CD14-positive monocyte (primary cell): ENCODE results near the gene DNMT3A. TPM values are rescaled to one million over a fixed set of nuclear protein-coding genes. Genes with fewer than 3 reads are reported as not detected.

Experiments used
- DNase-seq, 3 donors: peaks; one replicate each; pipeline ENCODE4 v3.0.0-alpha.2; 2011 to 2022
- H2AFZ ChIP-seq: 2 replicates; pipeline ENCODE4 v1.6.0; 2012; ENCODE audit warnings: mild to moderate bottlenecking, low read depth, low read length, inconsistent platforms; ENCODE audit not compliant: insufficient read depth, poor library complexity, severe bottlenecking
- H3K27ac ChIP-seq, 2 donors: 1 replicate in 1 of 2; 2 replicates in 1 of 2; pipeline ENCODE4 v1.5.1; 2012 to 2013; ENCODE audit warnings: low read length in 2 of 2, control low read depth in 1 of 2, inconsistent platforms in 1 of 2, low read depth in 1 of 2, mild to moderate bottlenecking in 1 of 2
- H3K27me3 ChIP-seq, 2 donors: one replicate each; pipeline versions ENCODE4 v1.6.0 to v1.6.1; 2011 to 2013; ENCODE audit warnings: low read length in 2 of 2; ENCODE audit not compliant: control insufficient read depth in 2 of 2, insufficient read depth in 2 of 2
- H3K36me3 ChIP-seq, 2 donors: replicated peaks in 1 of 2; 1 replicate in 1 of 2; 2 replicates in 1 of 2; pipeline versions ENCODE4 v1.5.1 to v1.6.1; 2012 to 2013; ENCODE audit warnings: low read length in 2 of 2, control low read depth in 1 of 2, inconsistent platforms in 1 of 2, mild to moderate bottlenecking in 1 of 2; ENCODE audit not compliant: insufficient read depth in 2 of 2, control insufficient read depth in 1 of 2
- H3K4me1 ChIP-seq, 2 donors: 1 replicate in 1 of 2; 2 replicates in 1 of 2; pipeline versions ENCODE4 v1.5.1 to v1.6.1; 2012 to 2013; ENCODE audit warnings: low read length in 2 of 2, control low read depth in 1 of 2, inconsistent platforms in 1 of 2, mild to moderate bottlenecking in 1 of 2, moderate library complexity in 1 of 2; ENCODE audit not compliant: insufficient read depth in 2 of 2, control insufficient read depth in 1 of 2
- H3K4me2 ChIP-seq: replicated peaks from 2 replicates; pipeline ENCODE3; 2012; ENCODE audit warnings: low read length, moderate library complexity, mild to moderate bottlenecking; ENCODE audit not compliant: poor library complexity, severe bottlenecking; ENCODE audit errors: extremely low read depth
- H3K4me3 ChIP-seq, 3 experiments: fragments of 200-600 bp in 1 of 3; sonication (generic) in 1 of 3; replicated peaks in 1 of 3; 1 replicate in 2 of 3; 2 replicates in 1 of 3; pipeline ENCODE4 v1.5.1; 2011 to 2013; ENCODE audit warnings: low read length in 3 of 3, mild to moderate bottlenecking in 3 of 3, control low read depth in 2 of 3, low read depth in 2 of 3, inconsistent platforms in 1 of 3, moderate library complexity in 1 of 3
- H3K79me2 ChIP-seq: 2 replicates; pipeline ENCODE4 v1.6.0; 2012; ENCODE audit warnings: mild to moderate bottlenecking, control low read depth, inconsistent platforms, low read length, moderate library complexity; ENCODE audit not compliant: insufficient read depth
- H3K9ac ChIP-seq: 2 replicates; pipeline ENCODE4 v1.6.0; 2017; ENCODE audit warnings: low read length, mild to moderate bottlenecking; ENCODE audit not compliant: insufficient read depth, poor library complexity, severe bottlenecking
- H3K9me3 ChIP-seq, 2 donors: replicated peaks in 1 of 2; 1 replicate in 1 of 2; 2 replicates in 1 of 2; pipeline versions ENCODE4 v1.5.1 to v1.6.1; 2012 to 2013; ENCODE audit warnings: low read length in 2 of 2, control low read depth in 1 of 2; ENCODE audit not compliant: control insufficient read depth in 1 of 2, insufficient read depth in 1 of 2
- H4K20me1 ChIP-seq: 2 replicates; pipeline ENCODE4 v1.6.0; 2012; ENCODE audit warnings: mild to moderate bottlenecking, low read length, control low read depth, moderate library complexity; ENCODE audit not compliant: insufficient read depth
- H3K27ac Mint-ChIP-seq, 7 donors: one replicate each; pipeline ENCODE4 v1.8.0; 2020; ENCODE audit warnings: mild to moderate bottlenecking in 7 of 7, mixed read lengths in 7 of 7, moderate library complexity in 6 of 7, inconsistent platforms in 2 of 7
- H3K27me3 Mint-ChIP-seq, 3 donors: one replicate each; pipeline ENCODE4 v1.8.0; 2021 to 2022; ENCODE audit warnings: low read depth in 3 of 3, mild to moderate bottlenecking in 3 of 3, mixed read lengths in 3 of 3, moderate library complexity in 3 of 3, inconsistent platforms in 1 of 3
- H3K36me3 Mint-ChIP-seq, 2 donors: one replicate each; pipeline ENCODE4 v1.8.0; 2020; ENCODE audit warnings: mixed read lengths in 2 of 2, inconsistent platforms in 1 of 2, mild to moderate bottlenecking in 1 of 2
- H3K4me1 Mint-ChIP-seq: one replicate; pipeline ENCODE4 v1.8.0; 2020; ENCODE audit warnings: mild to moderate bottlenecking, mixed read lengths
- H3K4me3 Mint-ChIP-seq, 2 donors: one replicate each; pipeline ENCODE4 v1.8.0; 2020; ENCODE audit warnings: mild to moderate bottlenecking in 2 of 2, mixed read lengths in 2 of 2, moderate library complexity in 1 of 2
- H3K9me3 Mint-ChIP-seq, 7 donors: one replicate each; pipeline ENCODE4 v1.8.0; 2020 to 2022; ENCODE audit warnings: mixed read lengths in 7 of 7, mild to moderate bottlenecking in 6 of 7, moderate library complexity in 6 of 7, inconsistent platforms in 2 of 7
- WGBS: methylation state at CpG from one replicate; pipeline ENCODE4 v1.1.5; 2013; ENCODE audit warnings: missing lambda C conversion rate; ENCODE audit not compliant: insufficient coverage; 5-methylcytosine and 5-hydroxymethylcytosine counted together
- intact Hi-C, 2 donors: fragments of 100-400 bp; cut with micrococcal nuclease; formaldehyde crosslinking; loops; one replicate each; pipeline versions ENCODE4 v1.15.0 to v1.15.1; 2023
- polyA plus RNA-seq, 3 donors: library from polyadenylated mRNA; depleted of rRNA in 1 of 3; unstranded in 2 of 3; stranded (reverse) in 1 of 3; fragments of 300-500 nt in 2 of 3; fragments of >200 nt in 1 of 3; fragmentation: Illumina TruSeq in 2 of 3; gene quantifications; 1 replicate in 2 of 3; 2 replicates in 1 of 3; pipeline ENCODE4 v1.2.3, GENCODE V29; 2012 to 2021
- TF ChIP-seq, protein P1 (sequence below): fragments of 200-600 bp; IDR thresholded peaks from one replicate; pipeline ENCODE4 v1.8.0; 2022; ENCODE audit warnings: antibody characterized with exemption, mild to moderate bottlenecking

Gene DNMT3A
- polyA plus RNA-seq, 3 donors: 1.7 to 7.9 (median 2.7) TPM

DNA sequence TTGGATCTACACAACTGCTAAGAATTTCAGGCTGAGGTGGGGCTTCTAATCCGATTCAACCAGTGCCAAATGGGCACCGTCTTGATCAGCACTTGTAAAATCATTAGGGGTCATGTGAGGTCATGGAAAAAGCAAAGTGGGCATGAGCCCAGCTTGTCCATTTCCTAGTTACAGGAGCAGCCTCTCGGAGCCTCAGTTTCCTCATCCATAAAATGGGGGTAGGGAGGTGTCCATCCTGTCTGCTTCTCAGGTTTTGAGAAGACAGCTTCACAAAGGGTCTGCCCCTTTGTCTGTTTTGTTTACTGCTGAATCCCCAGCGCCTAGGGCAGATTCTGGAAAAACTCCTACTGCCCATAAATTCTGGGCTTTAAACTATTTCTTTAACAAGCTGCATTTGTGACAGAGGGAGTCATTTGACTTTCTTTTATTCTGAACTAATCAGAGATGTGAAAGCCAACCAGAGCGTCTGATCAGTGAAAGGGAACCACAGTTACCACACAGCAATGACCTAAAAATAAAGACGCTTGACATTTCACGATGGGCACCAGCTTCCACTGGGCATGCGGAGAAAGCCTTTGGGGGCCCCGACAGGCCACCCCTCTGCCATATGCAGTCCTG is 38.9 kb downstream of the DNMT3A start:
- H3K4me3 Mint-ChIP-seq: no peak overlapping the region
- H4K20me1 ChIP-seq: peaks cover 59% of the 10 kb centered on the region
- no peaks in the 10 kb centered on the region for H3K9me3 ChIP-seq
- peaks cover 1 to 12% (median 9%) of the 10 kb centered on the region in 3 donors for H3K27me3 Mint-ChIP-seq
- TF ChIP-seq, protein P1, sequence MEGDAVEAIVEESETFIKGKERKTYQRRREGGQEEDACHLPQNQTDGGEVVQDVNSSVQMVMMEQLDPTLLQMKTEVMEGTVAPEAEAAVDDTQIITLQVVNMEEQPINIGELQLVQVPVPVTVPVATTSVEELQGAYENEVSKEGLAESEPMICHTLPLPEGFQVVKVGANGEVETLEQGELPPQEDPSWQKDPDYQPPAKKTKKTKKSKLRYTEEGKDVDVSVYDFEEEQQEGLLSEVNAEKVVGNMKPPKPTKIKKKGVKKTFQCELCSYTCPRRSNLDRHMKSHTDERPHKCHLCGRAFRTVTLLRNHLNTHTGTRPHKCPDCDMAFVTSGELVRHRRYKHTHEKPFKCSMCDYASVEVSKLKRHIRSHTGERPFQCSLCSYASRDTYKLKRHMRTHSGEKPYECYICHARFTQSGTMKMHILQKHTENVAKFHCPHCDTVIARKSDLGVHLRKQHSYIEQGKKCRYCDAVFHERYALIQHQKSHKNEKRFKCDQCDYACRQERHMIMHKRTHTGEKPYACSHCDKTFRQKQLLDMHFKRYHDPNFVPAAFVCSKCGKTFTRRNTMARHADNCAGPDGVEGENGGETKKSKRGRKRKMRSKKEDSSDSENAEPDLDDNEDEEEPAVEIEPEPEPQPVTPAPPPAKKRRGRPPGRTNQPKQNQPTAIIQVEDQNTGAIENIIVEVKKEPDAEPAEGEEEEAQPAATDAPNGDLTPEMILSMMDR: no peak
- H3K27me3 ChIP-seq: no peaks in the 10 kb centered on the region
- H3K4me1 ChIP-seq: peaks cover 60 to 72% of the 10 kb centered on the region in 2 donors
- H3K4me1 Mint-ChIP-seq: peaks cover 69% of the 10 kb centered on the region
- H3K27ac Mint-ChIP-seq: peak overlapping the region in 1 of 7 donors; percentile 20
- DNase-seq: no peak
- H3K4me2 ChIP-seq: no peak overlapping the region
- H3K36me3 ChIP-seq: peaks cover 4 to 27% of the 10 kb centered on the region in 2 donors
- H3K4me3 ChIP-seq: no peak overlapping the region
- no peak overlapping the region for H3K9ac ChIP-seq
- 46% methylated on average over 6 of the region's 9 CpGs for WGBS
- H3K27ac ChIP-seq: no peak overlapping the region
- intact Hi-C loops: loop anchor here in 1 of 2 donors (5.0 kb wide), 1 partner anchor 34 kb away; no protein-coding TSS in a partner anchor
- peaks cover 67 to 68% of the 10 kb centered on the region in 2 donors for H3K36me3 Mint-ChIP-seq
- no peaks in the 10 kb centered on the region for H3K79me2 ChIP-seq
- H2AFZ ChIP-seq: no peak overlapping the region
- no peaks in the 10 kb centered on the region for H3K9me3 Mint-ChIP-seq

DNA sequence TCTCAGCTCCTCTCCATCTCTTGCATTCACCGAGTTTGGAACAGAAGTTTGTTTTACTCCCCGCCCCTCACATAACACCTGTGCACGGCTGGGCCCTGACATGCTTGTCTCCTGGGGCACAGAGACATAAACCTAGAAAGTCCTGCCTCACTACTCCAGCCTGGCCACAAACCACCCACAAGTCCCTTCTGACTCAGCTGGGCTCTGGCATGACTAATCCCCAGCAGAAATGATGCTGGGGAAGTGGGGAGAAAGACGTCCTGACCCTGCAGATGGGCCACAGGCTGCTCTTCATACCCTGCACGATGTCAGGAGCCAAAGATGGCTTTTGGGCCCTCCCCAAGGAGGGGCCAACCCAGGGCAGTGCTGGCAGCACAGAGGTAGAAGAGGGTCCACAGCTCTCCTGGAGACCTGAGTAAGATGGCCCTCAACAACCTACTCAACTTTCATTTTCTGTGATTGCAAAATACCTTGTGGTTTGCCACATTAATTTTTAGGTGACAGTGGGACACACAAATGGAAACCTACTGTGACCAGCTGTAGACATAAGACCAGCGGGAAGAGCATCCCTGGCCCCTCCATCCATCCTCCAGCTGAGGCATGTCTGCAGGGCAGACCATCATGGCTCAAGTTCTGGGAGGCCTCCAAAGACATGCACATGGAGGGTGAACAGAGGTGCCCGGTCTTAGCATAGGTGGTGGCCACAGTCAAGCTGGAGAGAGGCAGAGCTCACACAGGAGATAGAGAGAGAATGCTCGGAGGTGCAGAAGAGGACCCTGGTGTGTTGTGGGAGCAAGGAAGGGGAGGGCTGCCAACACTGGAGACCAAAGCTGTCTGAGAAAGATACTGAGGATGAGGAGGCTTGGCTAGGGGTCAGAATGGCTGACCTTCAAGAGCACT is 40.0 kb downstream of the DNMT3A start:
- TF ChIP-seq, protein P1: no peak
- no peak overlapping the region for H2AFZ ChIP-seq
- Mint-ChIP-seq H3K27ac (peak overlapping the region; percentile 58 to 90 (median 81)), H3K27me3 (peaks cover 1 to 10% (median 9%) of the 10 kb centered on the region in 3 donors), H3K4me3 (peak overlapping the region; percentile 66 to 80), H3K36me3 (peaks cover 63 to 68% of the 10 kb centered on the region in 2 donors), H3K9me3 (no peaks in the 10 kb centered on the region), H3K4me1 (peaks cover 58% of the 10 kb centered on the region)
- H3K9me3 ChIP-seq: no peaks in the 10 kb centered on the region
- H3K79me2 ChIP-seq: no peaks in the 10 kb centered on the region
- peak; percentile 83 to 90 (median 84) for DNase-seq
- H3K27ac ChIP-seq: peak overlapping the region; percentile 3 to 68
- WGBS: 29% methylated on average over 8 of the region's 8 CpGs
- peaks cover 51 to 60% of the 10 kb centered on the region in 2 donors for H3K4me1 ChIP-seq
- H3K27me3 ChIP-seq: no peaks in the 10 kb centered on the region
- peak overlapping the region; percentile 71 for H3K4me2 ChIP-seq
- H3K36me3 ChIP-seq: peaks cover 4 to 26% of the 10 kb centered on the region in 2 donors
- intact Hi-C loops: loop anchor here in 1 of 2 donors (5.0 kb wide), 1 partner anchor 36 kb away; no protein-coding TSS in a partner anchor
- H3K9ac ChIP-seq: peak overlapping the region; percentile 22
- H4K20me1 ChIP-seq: peaks cover 58% of the 10 kb centered on the region
- peak overlapping the region in 1 of 3 experiments; percentile 58 for H3K4me3 ChIP-seq
